ENCODE data around the gene POLR3A.
A peak's percentile ranks its signal among the peaks of the same experiment; 100 is the strongest.
"Not testable (repeated sequence)": the region's sequence is repeated elsewhere in the genome, so short reads cannot be mapped to it uniquely, and the experiment has no call there.

Gene POLR3A

DNA sequence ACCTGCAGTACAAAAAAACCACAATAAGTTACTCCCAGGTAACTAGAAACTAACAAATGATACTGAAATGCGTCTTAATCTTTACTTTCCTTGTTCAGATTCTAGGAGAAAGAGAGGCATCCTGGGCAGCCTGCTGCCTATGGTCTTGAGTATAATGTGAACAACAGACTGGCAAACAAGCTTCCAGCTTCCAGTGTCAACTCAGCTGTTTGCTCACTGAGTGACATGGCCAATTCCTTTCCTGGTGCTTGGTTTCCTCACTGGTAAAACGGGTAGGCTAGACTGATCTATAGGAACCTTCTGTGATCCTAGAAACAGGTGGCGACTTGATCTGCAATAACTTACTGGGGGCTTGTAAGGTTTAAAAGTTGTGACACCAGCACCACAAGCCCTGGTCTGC, 10.1 kb downstream of the POLR3A start:
- DNase-seq (ENCODE audit: low spot score): no peak

DNA sequence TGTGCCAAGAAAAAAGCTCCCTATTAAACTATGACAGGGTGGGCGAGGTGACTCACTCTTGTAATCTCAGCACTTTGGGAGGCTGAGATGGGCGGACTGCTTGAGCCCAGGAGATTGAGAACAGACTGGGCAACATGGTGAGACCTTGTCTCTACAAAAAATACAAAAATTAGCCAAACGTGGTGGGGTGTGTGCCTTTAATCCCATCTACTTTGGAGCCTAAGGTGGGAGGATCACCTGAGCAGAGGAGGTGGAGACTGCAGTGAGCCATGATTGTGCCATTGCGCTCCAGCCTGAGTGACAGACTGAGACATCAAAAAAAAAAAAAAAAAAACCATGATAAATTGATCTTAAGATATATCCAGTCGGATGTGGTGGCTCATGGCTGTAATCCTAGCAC, 11.5 kb downstream of the POLR3A start:
- DNase-seq (ENCODE audit: low spot score): no peak

DNA sequence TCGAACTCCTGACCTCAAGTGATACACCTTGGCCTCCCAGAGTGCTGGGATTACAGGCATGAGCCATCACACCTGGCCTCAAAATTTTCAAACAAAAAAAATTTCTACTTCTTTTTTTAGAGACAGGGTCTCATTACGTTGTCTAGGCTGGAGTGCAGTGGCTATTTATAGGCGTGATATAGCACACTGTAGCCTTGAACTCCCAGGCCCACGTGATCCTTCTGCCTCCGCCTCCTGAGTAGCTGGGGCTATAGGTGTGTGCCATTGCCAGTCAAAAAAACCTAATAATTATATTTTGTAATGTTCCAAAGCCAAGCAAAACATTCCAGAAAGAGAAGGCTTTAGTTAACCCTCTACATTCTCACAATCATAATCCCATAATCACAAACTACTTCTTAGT, 13.8 kb downstream of the POLR3A start:
- DNase-seq (ENCODE audit: low spot score): no peak

- no peak for DNase-seq (ENCODE audit: low spot score)
Measured at GRCh38 chr10:78013564-78013963, 15.8 kb downstream of the POLR3A start.

- no peak for DNase-seq (ENCODE audit: low spot score)
Measured at GRCh38 chr10:78011065-78011464, 18.2 kb downstream of the POLR3A start.

DNA sequence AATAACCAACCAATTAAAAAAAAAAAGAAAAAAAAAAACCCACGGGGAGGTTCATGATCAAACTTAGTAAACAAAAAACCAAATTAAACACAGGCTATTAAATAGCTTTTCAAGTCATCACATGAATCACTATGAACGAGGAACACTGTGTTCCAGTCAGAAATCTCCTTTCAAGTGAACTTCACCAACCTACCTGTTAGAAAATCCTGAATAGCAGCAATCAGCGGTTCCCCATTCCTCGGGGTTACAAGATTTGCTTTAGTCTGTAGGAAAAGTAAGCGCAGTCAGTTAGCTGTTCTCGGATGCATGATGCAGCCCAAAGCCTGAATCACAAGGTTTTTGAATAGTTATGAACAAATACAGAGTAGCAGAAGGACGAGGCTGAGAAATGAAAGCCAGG, 19.0 kb downstream of the POLR3A start:
- DNase-seq (ENCODE audit: low spot score): no peak

- no peak for DNase-seq (ENCODE audit: low spot score)
Measured at GRCh38 chr10:78009662-78010061, 19.7 kb downstream of the POLR3A start.

DNA sequence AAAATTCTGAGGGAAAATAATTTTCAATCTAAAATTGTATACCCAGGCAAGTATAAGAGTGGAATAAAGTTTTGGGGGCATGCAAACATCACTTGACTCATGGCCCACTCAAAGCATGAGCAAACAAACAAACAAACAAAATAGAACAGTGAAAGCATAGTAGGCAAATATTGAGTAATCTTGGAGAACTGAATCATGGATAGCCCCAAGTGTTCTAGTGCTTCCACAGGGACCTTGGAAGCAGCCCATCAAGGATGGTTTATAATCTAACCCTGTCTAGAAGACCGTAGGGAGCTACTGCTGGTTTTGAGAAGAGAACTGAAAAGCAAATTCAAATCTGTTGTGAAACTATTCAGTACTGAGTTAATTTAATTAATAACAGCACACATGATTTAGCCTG, 22.1 kb downstream of the POLR3A start:
- DNase-seq (ENCODE audit: low spot score): no peak

DNA sequence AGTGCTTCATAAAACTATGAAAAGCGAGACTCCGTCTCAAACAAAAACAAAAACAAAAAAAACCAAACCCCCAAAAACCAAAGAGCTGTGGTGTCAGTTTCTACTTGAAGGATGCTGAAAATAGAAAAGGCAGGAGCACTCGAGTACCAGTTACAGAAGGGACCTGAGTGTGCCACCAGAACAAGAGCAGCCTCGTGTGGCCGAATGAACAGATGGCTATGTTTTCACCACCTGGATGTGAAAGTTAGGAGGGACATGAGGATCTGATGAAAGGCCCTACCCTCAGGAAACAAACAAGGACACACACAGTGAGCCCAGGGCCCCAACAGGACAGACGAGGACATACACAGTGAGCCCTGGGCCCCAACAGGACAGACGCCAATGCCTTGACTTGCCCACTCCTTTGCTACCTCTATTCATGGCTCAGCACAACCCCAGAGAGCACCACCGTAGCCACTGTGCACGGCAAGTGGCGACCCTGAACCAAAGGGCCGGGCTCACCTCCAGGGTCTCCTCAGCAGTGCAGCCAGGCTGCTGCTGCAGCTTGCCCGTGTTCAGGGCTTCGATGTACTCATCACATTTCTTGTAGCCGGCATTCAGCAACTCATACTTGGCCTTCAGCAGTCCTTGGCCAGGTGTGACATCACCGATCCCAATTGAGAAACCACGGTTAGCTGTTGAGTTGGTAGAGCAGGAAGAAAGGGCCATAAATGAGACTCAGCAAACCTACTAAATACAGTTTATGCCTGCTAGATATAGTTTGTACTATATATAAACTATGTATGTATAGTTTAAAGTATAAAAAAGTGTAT, 24.9 kb downstream of the POLR3A start:
- no peak for DNase-seq (ENCODE audit: low spot score)

DNA sequence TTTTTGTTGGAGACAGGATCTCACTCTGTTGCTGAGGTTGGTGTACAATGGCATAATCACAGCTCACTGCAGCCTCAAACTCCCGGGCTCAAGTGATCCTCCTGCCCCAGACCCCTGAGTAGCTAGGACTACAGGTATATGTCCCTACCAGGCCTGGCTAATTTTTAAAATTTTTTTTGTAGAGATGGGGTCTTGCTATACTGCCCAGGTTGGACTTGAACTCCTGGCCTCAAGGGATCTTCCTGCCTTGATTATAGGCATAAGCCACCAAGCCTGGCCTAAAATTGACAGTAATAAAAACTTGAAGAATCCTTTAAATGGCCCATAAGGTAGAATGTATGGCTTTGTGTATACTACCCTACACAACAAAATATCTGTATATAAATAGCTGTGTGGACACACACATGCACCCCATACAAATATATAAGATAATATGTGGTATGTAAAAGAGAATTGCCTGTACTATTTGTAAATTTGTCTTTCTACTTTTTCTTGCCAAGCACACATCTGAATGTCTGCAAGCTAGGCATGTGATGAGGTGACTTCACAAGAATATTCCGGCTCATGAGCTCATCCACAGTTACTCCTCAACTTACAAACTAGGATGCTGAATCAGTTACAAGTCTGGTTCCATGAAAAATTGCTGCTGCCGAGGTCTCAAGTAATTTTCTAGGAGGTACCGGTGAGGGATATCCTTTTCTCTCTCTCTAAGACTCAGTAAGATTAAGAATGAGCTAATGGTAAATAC, 26.6 kb downstream of the POLR3A start:
- no peak for DNase-seq (ENCODE audit: low spot score)

- DNase-seq (ENCODE audit: low spot score): no peak
Measured at GRCh38 chr10:78000956-78001472, 28.3 kb downstream of the POLR3A start.

GRCh38 chr10:78000206-78000605, 29.1 kb downstream of the POLR3A start:
- DNase-seq (ENCODE audit: low spot score): no peak

- not testable (repeated sequence) for DNase-seq (ENCODE audit: low spot score)
Measured at GRCh38 chr10:77998780-77999179, 30.5 kb downstream of the POLR3A start.

- DNase-seq (ENCODE audit: low spot score): no peak
Measured at GRCh38 chr10:77993620-77994019, 35.7 kb downstream of the POLR3A start.

DNA sequence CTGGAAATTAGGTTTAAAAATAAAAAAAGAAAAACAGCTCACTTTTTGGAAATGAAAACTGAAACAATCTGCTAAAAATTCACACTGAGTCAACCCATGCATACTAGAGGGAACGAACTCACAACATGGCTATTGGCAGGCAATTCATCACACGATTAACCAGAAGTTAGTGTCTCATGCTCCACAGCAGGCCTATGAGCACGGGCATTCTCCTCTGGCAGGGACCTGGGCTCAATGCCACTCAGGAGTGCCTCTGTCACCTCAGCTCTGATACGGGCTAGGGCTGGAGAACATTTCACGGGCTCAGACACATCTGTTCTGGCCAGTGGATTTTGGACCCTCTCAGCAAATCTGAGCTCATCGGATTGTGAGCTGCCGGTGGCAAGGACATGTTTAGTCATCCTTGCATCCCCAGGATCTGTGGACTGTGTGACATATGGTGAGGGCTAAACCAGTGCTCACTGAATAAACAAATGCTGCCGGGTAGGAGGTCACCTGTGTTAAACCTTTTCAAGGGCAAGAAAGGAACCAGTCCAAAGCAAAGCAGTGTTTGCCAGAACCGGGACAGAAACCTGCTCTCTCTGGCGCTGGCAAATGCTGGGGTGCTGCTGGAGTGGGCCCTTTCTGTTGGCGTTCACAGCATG, 40.1 kb downstream of the POLR3A start:
- DNase-seq (ENCODE audit: low spot score): peak; percentile 67

- no peak for DNase-seq (ENCODE audit: low spot score)
Measured at GRCh38 chr10:77987671-77988255, 41.6 kb downstream of the POLR3A start.

DNA sequence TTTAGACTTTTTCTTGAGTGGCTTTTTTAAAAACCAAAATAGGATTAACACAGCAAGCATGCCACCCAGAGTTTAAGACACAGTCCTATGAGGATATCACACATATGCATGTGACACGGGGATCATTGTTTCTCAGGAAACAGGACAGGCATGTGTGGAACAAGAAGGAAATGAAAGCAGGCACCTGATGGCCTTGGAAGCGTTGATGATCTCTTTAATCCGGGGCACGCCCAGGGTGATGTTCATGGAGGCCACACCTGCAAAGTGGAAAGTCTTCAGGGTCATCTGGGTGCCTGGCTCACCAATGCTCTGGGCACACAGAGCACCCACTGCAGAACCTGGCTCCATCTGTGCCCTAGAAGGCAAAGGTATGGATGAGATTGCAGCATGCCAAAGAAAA, 44.3 kb downstream of the POLR3A start:
- DNase-seq (ENCODE audit: low spot score): no peak

- peak; percentile 63 for DNase-seq (ENCODE audit: low spot score)
Measured at GRCh38 chr10:77983384-77984341, 45.7 kb downstream of the POLR3A start.

DNA sequence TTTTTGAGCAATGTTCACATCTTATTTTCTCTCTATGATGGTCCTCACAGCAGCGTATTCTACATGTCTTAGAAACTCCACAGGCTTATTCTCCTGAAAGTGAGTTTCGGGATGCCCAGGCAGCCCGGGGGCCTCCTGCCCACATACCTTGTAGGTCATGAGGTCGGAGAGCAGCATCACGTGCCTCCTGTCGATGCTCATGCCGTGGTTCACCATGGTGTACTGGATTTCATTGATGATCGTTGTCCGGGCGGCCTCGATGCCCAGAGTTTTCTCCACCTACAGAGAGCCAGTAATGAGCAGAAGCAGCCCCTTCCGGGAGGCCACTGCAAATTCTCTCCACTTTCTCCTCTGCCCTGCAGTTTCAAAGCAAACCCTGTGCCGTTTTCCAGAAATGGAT, 48.0 kb downstream of the POLR3A start:
- no peak for DNase-seq (ENCODE audit: low spot score)

- no peak for DNase-seq (ENCODE audit: low spot score)
Measured at GRCh38 chr10:77979221-77979620, 50.1 kb downstream of the POLR3A start.

DNA sequence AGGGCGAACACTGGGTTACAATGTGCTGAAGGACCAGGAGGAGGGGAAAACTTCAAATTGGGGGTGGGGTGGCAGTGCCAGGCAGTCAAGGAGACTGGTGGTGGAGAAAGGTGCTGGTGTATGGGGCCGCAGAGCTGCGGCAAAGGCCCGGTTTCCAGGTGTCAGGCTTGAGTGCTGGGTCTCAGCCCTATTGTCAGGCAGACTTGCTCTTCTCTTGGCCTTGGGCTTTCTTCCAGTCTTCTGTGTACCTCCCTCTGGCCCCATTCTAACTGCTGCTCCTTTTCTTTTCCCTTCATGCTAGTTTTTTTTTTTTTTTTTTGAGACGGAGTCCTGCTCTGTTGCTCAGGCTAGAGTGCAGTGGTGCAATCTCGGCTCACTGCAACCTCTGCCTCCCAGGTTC, 51.0 kb downstream of the POLR3A start:
- no peak for DNase-seq (ENCODE audit: low spot score)

Data from AG20443 (cell line).